CD4-positive, alpha-beta T cell treated with Interleukin-12 subunit alpha and Interleukin-12 subunit beta, for 1 hour (primary cell): ENCODE measurements around the gene IL11RA.

ENCODE experiments used
- DNase-seq: peaks from one replicate; pipeline ENCODE4 v3.0.0-alpha.2; 2020

Gene IL11RA

GRCh38 chr9:34655394-34655793 is 3.4 kb downstream of the IL11RA start:
- DNase-seq, result no peak

GRCh38 chr9:34656992-34657391 is 5.0 kb downstream of the IL11RA start:
- DNase-seq, result no peak

- no peak for DNase-seq
These were observed 6.5 kb downstream of the IL11RA start for GRCh38 chr9:34658461-34658860.

- no peak for DNase-seq
These were observed 7.7 kb downstream of the IL11RA start for GRCh38 chr9:34659592-34660253.

GRCh38 chr9:34662526-34663302 is 10.7 kb downstream of the IL11RA start, which contains the start of gene CCL27:
Gene CCL27, minus strand, starts transcription at chr9:34662657. Its CDS starts 24 bp downstream, at chr9:34662633.
- DNase-seq, result peak; percentile 31

- peak; percentile 81 for DNase-seq
These were observed 11.3 kb downstream of the IL11RA start for GRCh38 chr9:34663303-34663605.

GRCh38 chr9:34664281-34665066 is 12.5 kb downstream of the IL11RA start:
- DNase-seq, result peak; percentile 83

- DNase-seq, result no peak
These were observed 13.0 kb downstream of the IL11RA start for GRCh38 chr9:34665067-34665380.

- peak; percentile 94 for DNase-seq
These were observed 13.6 kb downstream of the IL11RA start for GRCh38 chr9:34665381-34666250.

GRCh38 chr9:34669809-34670562 is 18.0 kb downstream of the IL11RA start:
- DNase-seq, result no peak

GRCh38 chr9:34671307-34671706 is 19.3 kb downstream of the IL11RA start:
- DNase-seq, result no peak

GRCh38 chr9:34674440-34674839 is 22.5 kb downstream of the IL11RA start:
- no peak for DNase-seq

- peak; percentile 59 for DNase-seq
These were observed 23.2 kb downstream of the IL11RA start for GRCh38 chr9:34675048-34675714.

GRCh38 chr9:34675869-34676268 is 23.9 kb downstream of the IL11RA start:
- no peak for DNase-seq

- no peak for DNase-seq
These were observed 32.2 kb downstream of the IL11RA start for GRCh38 chr9:34684145-34684544.

- DNase-seq, result no peak
These were observed 32.8 kb downstream of the IL11RA start for GRCh38 chr9:34684816-34685215.

GRCh38 chr9:34685591-34685990 is 33.6 kb downstream of the IL11RA start:
- DNase-seq, result no peak

- DNase-seq, result no peak
These were observed 34.2 kb downstream of the IL11RA start for GRCh38 chr9:34686231-34686630.

- DNase-seq, result no peak
These were observed 34.7 kb downstream of the IL11RA start for GRCh38 chr9:34686732-34687131.

- DNase-seq, result no peak
These were observed 35.5 kb downstream of the IL11RA start for GRCh38 chr9:34687276-34688030.
